ENCODE measurements around the gene NRK. TPM values are rescaled to one million over a fixed set of nuclear protein-coding genes. Genes with fewer than 3 reads are reported as not detected.
A peak's percentile ranks its signal among the peaks of the same experiment; 100 is the strongest.
"Not testable (repeated sequence)": the region's sequence is repeated elsewhere in the genome, so short reads cannot be mapped to it uniquely, and the experiment has no call there.

NRK gene
- not detected for total RNA-seq

GRCh38 chrX:105822138-105823091, at the start of gene NRK:
NRK (plus strand) TSS chrX:105822539; CDS start chrX:105822846, 307 bp downstream.
- H3K27ac Mint-ChIP-seq = peak within 1 kb of the TSS; percentile 16
- H3K27me3 Mint-ChIP-seq = peaks cover 43% of the 10 kb centered on the region
- no peaks in the 10 kb centered on the region for H3K9me3 Mint-ChIP-seq
- H3K36me3 Mint-ChIP-seq = no peaks in the 10 kb centered on the region
- no peak for DNase-seq
- no peaks in the 10 kb centered on the region for H3K4me1 Mint-ChIP-seq
- H3K4me3 Mint-ChIP-seq = no peak within 1 kb of the TSS

GRCh38 chrX:105773801-105774200, 48.5 kb upstream of the NRK start:
- Mint-ChIP-seq H3K4me3 (no peak overlapping the region), H3K27me3 (no peaks in the 10 kb centered on the region), H3K9me3 (no peaks in the 10 kb centered on the region), H3K4me1 (no peaks in the 10 kb centered on the region), H3K36me3 (no peaks in the 10 kb centered on the region), H3K27ac (no peak overlapping the region)
- DNase-seq = no peak

GRCh38 chrX:105775679-105776078, 46.7 kb upstream of the NRK start:
- Mint-ChIP-seq H3K27ac (no peak overlapping the region), H3K27me3 (no peaks in the 10 kb centered on the region), H3K4me1 (no peaks in the 10 kb centered on the region), H3K9me3 (no peaks in the 10 kb centered on the region), H3K36me3 (no peaks in the 10 kb centered on the region), H3K4me3 (no peak overlapping the region)
- no peak for DNase-seq

GRCh38 chrX:105781804-105782203, 40.5 kb upstream of the NRK start:
- Mint-ChIP-seq H3K4me3 (no peak overlapping the region), H3K27ac (no peak overlapping the region), H3K4me1 (no peaks in the 10 kb centered on the region), H3K9me3 (no peaks in the 10 kb centered on the region), H3K27me3 (no peaks in the 10 kb centered on the region), H3K36me3 (no peaks in the 10 kb centered on the region)
- no peak for DNase-seq

- H3K9me3 Mint-ChIP-seq, DNase-seq, H3K4me3 Mint-ChIP-seq, H3K4me1 Mint-ChIP-seq, H3K27me3 Mint-ChIP-seq, H3K27ac Mint-ChIP-seq, H3K36me3 Mint-ChIP-seq: not testable (repeated sequence)
Observed at GRCh38 chrX:105796877-105797276, 25.5 kb upstream of the NRK start.

- no peaks in the 10 kb centered on the region for H3K4me1 Mint-ChIP-seq
Observed at GRCh38 chrX:105803891-105804290, 18.4 kb upstream of the NRK start.

GRCh38 chrX:105805655-105806054, 16.7 kb upstream of the NRK start:
- not testable (repeated sequence) for DNase-seq, H3K4me1 Mint-ChIP-seq, H3K4me3 Mint-ChIP-seq, H3K27ac Mint-ChIP-seq, H3K36me3 Mint-ChIP-seq, H3K27me3 Mint-ChIP-seq
- peaks cover 10% of the 10 kb centered on the region for H3K9me3 Mint-ChIP-seq

More at GRCh38 chrX:105803891-105804290, 18.4 kb upstream of the NRK start:
- Mint-ChIP-seq H3K9me3 (peaks cover 8% of the 10 kb centered on the region), H3K36me3 (no peaks in the 10 kb centered on the region), H3K27me3 (no peaks in the 10 kb centered on the region), H3K4me3 (no peak overlapping the region), H3K27ac (no peak overlapping the region)
- no peak for DNase-seq

GRCh38 chrX:105816517-105816916, 5.8 kb upstream of the NRK start:
- no peak for DNase-seq
- Mint-ChIP-seq H3K36me3 (no peaks in the 10 kb centered on the region), H3K27me3 (peaks cover 18% of the 10 kb centered on the region), H3K4me1 (no peaks in the 10 kb centered on the region), H3K9me3 (peaks cover 2% of the 10 kb centered on the region), H3K27ac (no peak overlapping the region), H3K4me3 (no peak overlapping the region)

- H3K9me3 Mint-ChIP-seq = no peaks in the 10 kb centered on the region
- peaks cover 43% of the 10 kb centered on the region for H3K27me3 Mint-ChIP-seq
Observed at GRCh38 chrX:105820247-105820646, 2.1 kb upstream of the NRK start.

GRCh38 chrX:105821471-105822121, 743 bp upstream of the NRK start:
- Mint-ChIP-seq H3K36me3 (no peaks in the 10 kb centered on the region), H3K27me3 (peaks cover 43% of the 10 kb centered on the region), H3K27ac (no peak overlapping the region), H3K9me3 (no peaks in the 10 kb centered on the region), H3K4me3 (no peak overlapping the region), H3K4me1 (no peaks in the 10 kb centered on the region)
- DNase-seq = no peak

More at GRCh38 chrX:105820247-105820646, 2.1 kb upstream of the NRK start:
- no peak for DNase-seq
- Mint-ChIP-seq H3K4me3 (no peak overlapping the region), H3K36me3 (no peaks in the 10 kb centered on the region), H3K4me1 (no peaks in the 10 kb centered on the region), H3K27ac (no peak overlapping the region)

GRCh38 chrX:105823092-105823455, 735 bp downstream of the NRK start:
- no peaks in the 10 kb centered on the region for H3K36me3 Mint-ChIP-seq
- no peaks in the 10 kb centered on the region for H3K9me3 Mint-ChIP-seq
- no peak overlapping the region for H3K27ac Mint-ChIP-seq
- H3K4me3 Mint-ChIP-seq = no peak overlapping the region
- H3K27me3 Mint-ChIP-seq = peaks cover 43% of the 10 kb centered on the region
- H3K4me1 Mint-ChIP-seq = no peaks in the 10 kb centered on the region
- no peak for DNase-seq

GRCh38 chrX:105829011-105829410, 6.7 kb downstream of the NRK start:
- Mint-ChIP-seq H3K36me3 (no peaks in the 10 kb centered on the region), H3K4me1 (no peaks in the 10 kb centered on the region), H3K9me3 (no peaks in the 10 kb centered on the region), H3K4me3 (no peak overlapping the region), H3K27ac (no peak overlapping the region), H3K27me3 (peaks cover 5% of the 10 kb centered on the region)
- DNase-seq = no peak

GRCh38 chrX:105837232-105837631, 14.9 kb downstream of the NRK start:
- no peaks in the 10 kb centered on the region for H3K27me3 Mint-ChIP-seq
- no peak for DNase-seq
- H3K4me1 Mint-ChIP-seq = no peaks in the 10 kb centered on the region
- H3K4me3 Mint-ChIP-seq = no peak overlapping the region
- H3K36me3 Mint-ChIP-seq = no peaks in the 10 kb centered on the region
- no peaks in the 10 kb centered on the region for H3K9me3 Mint-ChIP-seq
- no peak overlapping the region for H3K27ac Mint-ChIP-seq

- no peaks in the 10 kb centered on the region for H3K9me3 Mint-ChIP-seq
- no peaks in the 10 kb centered on the region for H3K27me3 Mint-ChIP-seq
- H3K4me3 Mint-ChIP-seq = no peak overlapping the region
- H3K4me1 Mint-ChIP-seq = no peaks in the 10 kb centered on the region
- no peak for DNase-seq
- no peak overlapping the region for H3K27ac Mint-ChIP-seq
- no peaks in the 10 kb centered on the region for H3K36me3 Mint-ChIP-seq
Observed at GRCh38 chrX:105845631-105846030, 23.3 kb downstream of the NRK start.

- DNase-seq, H3K27ac Mint-ChIP-seq, H3K36me3 Mint-ChIP-seq, H3K4me3 Mint-ChIP-seq, H3K27me3 Mint-ChIP-seq, H3K4me1 Mint-ChIP-seq, H3K9me3 Mint-ChIP-seq: not testable (repeated sequence)
Observed at GRCh38 chrX:105850100-105850499, 27.8 kb downstream of the NRK start.

GRCh38 chrX:105865709-105866108, 43.4 kb downstream of the NRK start:
- Mint-ChIP-seq H3K4me3 (no peak overlapping the region), H3K4me1 (no peaks in the 10 kb centered on the region), H3K9me3 (no peaks in the 10 kb centered on the region), H3K27me3 (no peaks in the 10 kb centered on the region), H3K27ac (no peak overlapping the region), H3K36me3 (no peaks in the 10 kb centered on the region)
- no peak for DNase-seq
